HCT116 (cell line): ENCODE results near the gene HDLBP. TPM values are rescaled to one million over a fixed set of nuclear protein-coding genes. Genes with fewer than 3 reads are reported as not detected.

ENCODE experiments used
- ATAC-seq: fragments of 200-7000 bp; cut with Tn5 transposase; 2 replicates; pipeline ENCODE4 v1.9.1; 2020; ENCODE audit warnings: mild to moderate bottlenecking, moderate library complexity
- BruUV-seq: library from RNA; stranded (reverse); fragments of 400-500 nt; replicated peaks from 2 replicates; lab custom pipeline; 2021; lab: Mats Ljungman, UMichigan
- CTCF ChIA-PET: fragments of 300-600 bp; sonication (Branson Sonifier 250); formaldehyde crosslinking; loops from one replicate; lab custom pipeline; 2021; ENCODE audit warnings: antibody characterized with exemption; lab: Charles Lee
- POLR2A ChIA-PET: fragments of 300-600, 350-600 bp; sonication (Branson Sonifier 250); formaldehyde crosslinking; loops from one replicate; lab custom pipeline; 2021; ENCODE audit warnings: antibody characterized with exemption; lab: Charles Lee
- RAD21 ChIA-PET, 2 experiments: fragments of 300-600 bp; sonication (Branson Sonifier 250); formaldehyde crosslinking; loops; one replicate each; lab custom pipeline; 2023; ENCODE audit warnings: low total read pairs in 2 of 2; ENCODE audit not compliant: uncharacterized antibody in 2 of 2, unreplicated experiment in 2 of 2, low non-redundant PET in 1 of 2; lab: Charles Lee
- DNase-seq: peaks from one replicate; pipeline ENCODE4 v3.0.0-alpha.2; 2010; ENCODE audit warnings: low read depth, low spot score
- H2AFZ ChIP-seq: fragments of 200-600 bp; shearing (Covaris generic), sonication (generic); 2 replicates; pipeline ENCODE4 v1.6.1; 2017; ENCODE audit warnings: low read depth, mixed run types, mixed read lengths, antibody characterized with exemption, low read length; ENCODE audit not compliant: poor library complexity, severe bottlenecking
- H3K27ac ChIP-seq: 2 replicates; pipeline ENCODE4 v1.5.1; 2012; ENCODE audit warnings: low read depth, low read length
- H3K27me3 ChIP-seq: fragments of 200-600 bp; sonication (generic); 2 replicates; pipeline ENCODE4 v1.6.1; 2016; ENCODE audit warnings: mixed run types, low read length, mixed read lengths; ENCODE audit not compliant: insufficient read depth
- H3K36me3 ChIP-seq, 2 experiments: fragments of 200-500 bp in 1 of 2; fragments of 200-600 bp in 1 of 2; sonication (Bioruptor generic) in 1 of 2; sonication (generic) in 1 of 2; 2 replicates each; pipeline versions ENCODE4 v1.5.1 to v1.6.1; 2014 to 2016; ENCODE audit warnings: low read length in 2 of 2, inconsistent platforms in 1 of 2, mixed read lengths in 1 of 2, mixed run types in 1 of 2; ENCODE audit not compliant: insufficient read depth in 2 of 2, control insufficient read depth in 1 of 2
- H3K4me1 ChIP-seq, 2 experiments: fragments of 200-600 bp in 1 of 2; sonication (generic) in 1 of 2; 2 replicates each; pipeline versions ENCODE4 v1.5.1 to v1.6.1; 2012 to 2017; ENCODE audit warnings: low read length in 2 of 2, inconsistent platforms in 1 of 2, mild to moderate bottlenecking in 1 of 2, mixed read lengths in 1 of 2, mixed run types in 1 of 2, moderate library complexity in 1 of 2; ENCODE audit not compliant: insufficient read depth in 2 of 2, control insufficient read depth in 1 of 2
- H3K4me2 ChIP-seq: fragments of 200-600 bp; sonication (generic); 2 replicates; pipeline ENCODE4 v1.6.1; 2017; ENCODE audit warnings: mixed run types, low read length, mixed read lengths
- H3K4me3 ChIP-seq, 2 experiments: fragments of 200-600 bp in 1 of 2; sonication (generic) in 1 of 2; replicated peaks in 1 of 2; 2 replicates each; pipeline ENCODE4 v1.5.1; 2011 to 2016; ENCODE audit warnings: low read length in 2 of 2, control low read depth in 1 of 2, low read depth in 1 of 2, mild to moderate bottlenecking in 1 of 2, mixed read lengths in 1 of 2, mixed run types in 1 of 2
- H3K79me2 ChIP-seq: fragments of 200-600 bp; sonication (generic); 2 replicates; pipeline ENCODE4 v1.6.1; 2017; ENCODE audit warnings: mild to moderate bottlenecking, mixed run types, low read length, moderate library complexity, mixed read lengths; ENCODE audit not compliant: insufficient read depth
- H3K9ac ChIP-seq: fragments of 200-600 bp; sonication (generic); 2 replicates; pipeline ENCODE4 v1.6.1; 2016; ENCODE audit warnings: low read length, mixed read lengths
- H3K9me2 ChIP-seq: fragments of 200-600 bp; sonication (generic), shearing (Covaris generic); 2 replicates; pipeline ENCODE4 v1.6.1; 2017; ENCODE audit warnings: mixed run types, mild to moderate bottlenecking, moderate library complexity; ENCODE audit not compliant: insufficient read depth
- H3K9me3 ChIP-seq, 2 experiments: fragments of 200-500 bp in 1 of 2; fragments of 200-600 bp in 1 of 2; sonication (Bioruptor generic) in 1 of 2; sonication (generic) in 1 of 2; 2 replicates each; pipeline ENCODE4 v1.6.1; 2014 to 2017; ENCODE audit warnings: low read length in 2 of 2, mixed read lengths in 2 of 2, inconsistent platforms in 1 of 2, low read depth in 1 of 2, mild to moderate bottlenecking in 1 of 2, mixed run types in 1 of 2, moderate library complexity in 1 of 2; ENCODE audit not compliant: control insufficient read depth in 1 of 2, insufficient read depth in 1 of 2
- H4K20me1 ChIP-seq: fragments of 200-600 bp; sonication (generic), shearing (Covaris generic); 2 replicates; pipeline ENCODE4 v1.6.1; 2017; ENCODE audit warnings: mixed run types, mild to moderate bottlenecking, moderate library complexity; ENCODE audit not compliant: insufficient read depth
- ATF3 ChIP-seq: IDR thresholded peaks from 2 replicates; pipeline ENCODE4 v1.6.1; 2012
- EGR1 ChIP-seq: IDR thresholded peaks from 2 replicates; pipeline ENCODE4 v1.6.1; 2012; ENCODE audit warnings: low read depth
- SIN3A ChIP-seq: IDR thresholded peaks from 2 replicates; pipeline ENCODE4 v1.6.1; 2012; ENCODE audit warnings: low read depth
- TCF7L2 ChIP-seq: IDR thresholded peaks from 2 replicates; pipeline ENCODE4 v1.7.0; 2011; ENCODE audit warnings: borderline replicate concordance, inconsistent platforms; ENCODE audit not compliant: insufficient read depth, insufficient read length; ENCODE audit errors: extremely low read depth
- ZFX ChIP-seq: fragments of 450-650 bp; IDR thresholded peaks from 2 replicates; pipeline ENCODE4 v1.6.1; 2017
- ZNF274 ChIP-seq: fragments of 200-500 bp; sonication (Bioruptor generic); IDR thresholded peaks from 2 replicates; pipeline ENCODE4 v1.6.1; 2014; ENCODE audit warnings: mild to moderate bottlenecking, low read depth, low read length, inconsistent platforms
- intact Hi-C: fragments of 100-400 bp; cut with micrococcal nuclease; formaldehyde crosslinking; loops from 2 replicates; pipeline ENCODE4 v1.10.0; 2022
- total RNA-seq: library from RNA; stranded (reverse); gene quantifications from one replicate; pipeline ENCODE4 v1.2.1, GENCODE V29; 2021; ENCODE audit not compliant: unreplicated experiment

Gene HDLBP
- total RNA-seq, 1 experiment from 2014 or later, result 462 TPM

DNA sequence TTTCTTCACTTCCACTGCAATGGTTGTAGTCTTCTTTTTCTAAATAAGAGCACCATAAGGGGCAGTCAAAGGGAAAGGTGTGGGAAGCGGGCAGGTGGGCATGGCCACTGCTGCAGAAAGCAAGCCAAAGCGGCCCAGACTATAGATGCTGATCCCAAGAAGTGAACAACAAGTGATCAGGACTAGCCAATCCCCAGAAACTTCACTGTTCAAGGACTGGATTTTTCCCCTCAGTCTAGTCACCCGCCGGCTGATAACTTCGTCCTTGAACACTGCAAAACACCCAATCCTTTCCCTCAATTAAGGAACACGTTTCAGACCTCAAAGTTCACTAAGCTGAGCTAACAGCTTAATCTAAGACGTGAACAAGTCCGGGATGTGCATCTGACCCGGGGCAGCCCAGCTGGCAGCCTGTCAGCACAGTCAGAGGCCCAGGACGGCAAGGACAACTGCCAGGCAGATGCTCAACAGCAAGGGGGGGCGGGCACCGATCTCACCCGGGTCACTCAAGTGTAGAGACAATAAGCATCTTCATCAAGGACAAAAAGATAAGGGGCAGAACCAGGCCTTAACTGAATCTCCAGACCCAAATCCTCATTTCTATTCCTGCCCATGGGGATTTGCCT lies 59.8 kb downstream of the HDLBP start (continued):
- TF ChIP-seq ZFX (no peak), EGR1 (no peak)

- Histone ChIP-seq H4K20me1 (peaks cover 5% of the 10 kb centered on the region; the same call in 1 of the 2 replicates), H3K4me2 (no peak overlapping the region), H3K4me3 (no peak overlapping the region), H2AFZ (no peak overlapping the region), H3K9me2 (no peaks in the 10 kb centered on the region)
- TF ChIP-seq SIN3A, result no peak
- TF ChIP-seq TCF7L2, result no peak
- TF ChIP-seq ZNF274, result no peak
- TF ChIP-seq, all 23 proteins: peak for 0
- RAD21 ChIA-PET, result no interaction called here
- no TSS peak for BruUV-seq
- CTCF ChIA-PET, result no interaction called here
- DNase-seq (no peak), ATAC-seq (no peak)
- POLR2A ChIA-PET, result no interaction called here
- Histone ChIP-seq H3K9ac (no peak overlapping the region), H3K27me3 (no peaks in the 10 kb centered on the region), H3K9me3 (no peaks in the 10 kb centered on the region), H3K4me1 (no peaks in the 10 kb centered on the region), H3K79me2 (peaks cover 40% of the 10 kb centered on the region; the same call in 1 of the 2 replicates), H3K27ac (no peak overlapping the region), H3K36me3 (peaks cover 57 to 73% of the 10 kb centered on the region in 2 experiments)
- intact Hi-C loops, result no loop called here
These were observed 60.5 kb downstream of the HDLBP start for GRCh38 chr2:241254904-241255351.

- Histone ChIP-seq H3K4me2 (no peak overlapping the region), H3K36me3 (peaks cover 77 to 82% of the 10 kb centered on the region in 2 experiments), H3K9ac (no peak overlapping the region), H3K9me3 (no peaks in the 10 kb centered on the region), H2AFZ (no peak overlapping the region), H3K79me2 (peaks cover 24% of the 10 kb centered on the region; the same call in 1 of the 2 replicates), H3K27me3 (no peaks in the 10 kb centered on the region), H3K4me3 (no peak overlapping the region), H3K27ac (no peak overlapping the region), H3K4me1 (no peaks in the 10 kb centered on the region), H3K9me2 (no peaks in the 10 kb centered on the region), H4K20me1 (peaks cover 5% of the 10 kb centered on the region; the same call in 1 of the 2 replicates)
- no TSS peak for BruUV-seq
- ChIA-PET RAD21 (no interaction called here), POLR2A (no interaction called here), CTCF (no interaction called here)
- ATAC-seq, result no peak
- TF ChIP-seq ATF3, result no peak
- DNase-seq, result no peak
- intact Hi-C loops, result no loop called here
These were observed 62.5 kb downstream of the HDLBP start for GRCh38 chr2:241252778-241253475.
